HepG2 (cell line): Measurements from ENCODE around the gene CALY. TPM values are rescaled to one million over a fixed set of nuclear protein-coding genes. Genes with fewer than 3 reads are reported as not detected.

Experiments
- ATAC-seq: fragments of 200-7000 bp; cut with Tn5 transposase; 3 replicates; pipeline ENCODE4 v1.9.1; 2020; ENCODE audit warnings: mild to moderate bottlenecking, moderate library complexity
- BruUV-seq: library from RNA; stranded (reverse); fragments of 400-500 nt; replicated peaks from 2 replicates; lab custom pipeline; 2021; lab: Mats Ljungman, UMichigan
- CTCF ChIA-PET: fragments of 300-600 bp; formaldehyde crosslinking; extraction: SDS; loops from one replicate; lab custom pipeline; 2021; ENCODE audit warnings: low total read pairs, inconsistent platforms, low intra/inter-chr PET ratio; lab: Yijun Ruan, JAX
- POLR2A ChIA-PET: fragments of 350-600 bp; sonication (Branson Sonifier 250); formaldehyde crosslinking; loops from one replicate; lab custom pipeline; 2020; ENCODE audit warnings: antibody characterized with exemption, inconsistent platforms; lab: Yijun Ruan, JAX
- DNase-seq: peaks from one replicate; pipeline ENCODE4 v3.0.0-alpha.2; 2015; ENCODE audit warnings: low spot score
- FAIRE-seq: peaks from 3 replicates; lab custom pipeline; 2011; peaks lifted over from hg19 to GRCh38; lab: Jason Lieb, UNC
- H2AFZ ChIP-seq: one replicate; pipeline ENCODE4 v1.6.1; 2011; ENCODE audit warnings: low read length, inconsistent platforms
- H3K27ac ChIP-seq: fragments of 300-600 bp; 3 replicates; pipeline ENCODE4 v1.8.0; 2011; ENCODE audit warnings: mixed run types, mild to moderate bottlenecking, mixed read lengths, low read length, inconsistent platforms; ENCODE audit not compliant: insufficient read depth; ENCODE audit errors: extremely low read length
- H3K27me3 ChIP-seq, 2 experiments: fragments of 200-600 bp in 1 of 2; 2 replicates in 1 of 2; 3 replicates in 1 of 2; pipeline versions ENCODE4 v1.6.0 to v1.8.0; 2011; ENCODE audit warnings: low read length in 2 of 2, mild to moderate bottlenecking in 2 of 2, moderate library complexity in 2 of 2, inconsistent platforms in 1 of 2; ENCODE audit not compliant: insufficient read depth in 2 of 2, control insufficient read depth in 1 of 2
- H3K36me3 ChIP-seq, 2 experiments: fragments of 200-600 bp in 1 of 2; replicated peaks in 1 of 2; 2 replicates in 1 of 2; 3 replicates in 1 of 2; pipeline versions ENCODE4 v1.5.1 to v1.8.0; 2011; ENCODE audit warnings: low read length in 2 of 2, inconsistent platforms in 1 of 2; ENCODE audit not compliant: insufficient read depth in 2 of 2, control insufficient read depth in 1 of 2
- H3K4me1 ChIP-seq: 2 replicates; pipeline ENCODE4 v1.5.1; 2012; ENCODE audit warnings: low read length, inconsistent platforms; ENCODE audit not compliant: insufficient read depth
- H3K4me2 ChIP-seq: 2 replicates; pipeline ENCODE4 v1.6.0; 2011; ENCODE audit warnings: low read depth, low read length, inconsistent platforms
- H3K4me3 ChIP-seq, 3 experiments: fragments of 200-600 bp in 1 of 3; sonication (generic), shearing (Covaris generic) in 1 of 3; replicated peaks in 1 of 3; 2 replicates each; pipeline ENCODE4 v1.5.1; 2011 to 2016; ENCODE audit warnings: low read length in 3 of 3, inconsistent platforms in 2 of 3, low read depth in 2 of 3, mild to moderate bottlenecking in 2 of 3, control low read depth in 1 of 3, mixed read lengths in 1 of 3; ENCODE audit not compliant: insufficient read depth in 1 of 3
- H3K79me2 ChIP-seq: one replicate; pipeline ENCODE4 v1.6.1; 2011; ENCODE audit warnings: low read length, inconsistent platforms; ENCODE audit not compliant: insufficient read depth
- H3K9ac ChIP-seq: 2 replicates; pipeline ENCODE4 v1.6.0; 2011; ENCODE audit warnings: mild to moderate bottlenecking, low read depth, low read length, inconsistent platforms; ENCODE audit not compliant: insufficient read depth
- H3K9me3 ChIP-seq: 2 replicates; pipeline ENCODE4 v1.5.1; 2012; ENCODE audit warnings: mild to moderate bottlenecking, low read length
- H4K20me1 ChIP-seq: 2 replicates; pipeline ENCODE4 v1.6.0; 2011; ENCODE audit warnings: inconsistent platforms, mild to moderate bottlenecking, low read length, moderate library complexity; ENCODE audit not compliant: insufficient read depth
- AFF4 ChIP-seq: sonication (generic); formaldehyde crosslinking; IDR thresholded peaks from 2 replicates; pipeline ENCODE4 v1.4.0; 2020; ENCODE audit warnings: missing genetic modification reagents
- CC2D1A ChIP-seq: sonication (generic); formaldehyde crosslinking; IDR thresholded peaks from 2 replicates; pipeline ENCODE4 v1.8.1; 2023; ENCODE audit warnings: mild to moderate bottlenecking, missing genetic modification reagents
- FOXP4 ChIP-seq: sonication (generic); formaldehyde crosslinking; IDR thresholded peaks from 2 replicates; pipeline ENCODE4 v1.4.0; 2020; ENCODE audit warnings: missing genetic modification reagents
- GABPB1 ChIP-seq: IDR thresholded peaks from 2 replicates; pipeline ENCODE4 v1.6.1; 2016; ENCODE audit warnings: mild to moderate bottlenecking, missing genetic modification reagents, moderate library complexity, missing compliant biosample characterization
- MED1 ChIP-seq: sonication (generic); formaldehyde crosslinking; IDR thresholded peaks from 2 replicates; pipeline ENCODE4 v1.4.0; 2020; ENCODE audit warnings: missing genetic modification reagents
- MEF2D ChIP-seq: sonication (generic); formaldehyde crosslinking; IDR thresholded peaks from 2 replicates; pipeline ENCODE4 v1.5.1; 2020; ENCODE audit warnings: mild to moderate bottlenecking, missing genetic modification reagents
- NFE2 ChIP-seq: sonication (generic); formaldehyde crosslinking; IDR thresholded peaks from 2 replicates; pipeline ENCODE4 v1.4.0; 2020; ENCODE audit warnings: missing genetic modification reagents
- THAP11 ChIP-seq: IDR thresholded peaks from 2 replicates; pipeline ENCODE4 v1.6.1; 2016; ENCODE audit warnings: missing biosample characterization, missing genetic modification reagents
- TOPORS ChIP-seq: sonication (generic); formaldehyde crosslinking; IDR thresholded peaks from 2 replicates; pipeline ENCODE4 v1.8.0; 2023; ENCODE audit warnings: mild to moderate bottlenecking, missing genetic modification reagents
- YY1 ChIP-seq: IDR thresholded peaks from 2 replicates; pipeline ENCODE4 v1.6.1; 2011; ENCODE audit warnings: low read length, low read depth, moderate library complexity, mild to moderate bottlenecking; ENCODE audit not compliant: insufficient read depth, insufficient replicate concordance
- ZBTB14 ChIP-seq: sonication (generic); formaldehyde crosslinking; IDR thresholded peaks from 2 replicates; pipeline ENCODE4 v1.4.0; 2020; ENCODE audit warnings: missing genetic modification reagents
- ZNF225 ChIP-seq: sonication (generic); formaldehyde crosslinking; IDR thresholded peaks from 2 replicates; pipeline ENCODE4 v1.4.0; 2020; ENCODE audit warnings: mild to moderate bottlenecking, missing genetic modification reagents
- ZNF24 ChIP-seq: fragments of 450-650 bp; IDR thresholded peaks from 2 replicates; pipeline ENCODE4 v1.6.1; 2017; ENCODE audit warnings: antibody characterized with exemption, mild to moderate bottlenecking
- ZNF263 ChIP-seq: sonication (generic); formaldehyde crosslinking; IDR thresholded peaks from 2 replicates; pipeline ENCODE4 v1.4.0; 2020; ENCODE audit warnings: missing genetic modification reagents
- ZNF331 ChIP-seq: sonication (generic); formaldehyde crosslinking; IDR thresholded peaks from 2 replicates; pipeline ENCODE4 v1.4.0; 2020; ENCODE audit warnings: missing genetic modification reagents
- ZNF33B ChIP-seq: sonication (generic); formaldehyde crosslinking; IDR thresholded peaks from 2 replicates; pipeline ENCODE4 v1.5.1; 2020; ENCODE audit warnings: mild to moderate bottlenecking, missing genetic modification reagents
- WGBS: methylation state at CpG from one replicate; pipeline ENCODE4 v1.1.6; 2017; ENCODE audit warnings: low lambda C conversion rate; 5-methylcytosine and 5-hydroxymethylcytosine counted together
- in situ Hi-C: cut with HindIII; loops from 2 replicates; pipeline ENCODE4 v1.10.0; 2017; ENCODE audit warnings: low pct_unique_long_range_greater_than_20kb; ENCODE audit not compliant: extremely low pct_ligation_motif_present
- intact Hi-C: fragments of 100-400 bp; cut with micrococcal nuclease; formaldehyde crosslinking; loops from one replicate; pipeline ENCODE4 v1.10.0; 2022; ENCODE audit not compliant: unreplicated experiment
- polyA plus RNA-seq, 8 experiments: library from polyadenylated mRNA; depleted of rRNA in 3 of 8; stranded (reverse) in 7 of 8; unstranded in 1 of 8; fragments of >200 nt; fragmentation: Illumina TruSeq in 4 of 8; extraction: Trizol in 4 of 8; gene quantifications; 2 replicates each; pipeline versions ENCODE4 v1.2.1 to v1.2.3, GENCODE V29; 2011 to 2016; ENCODE audit warnings: low read depth in 4 of 8, missing spikeins in 1 of 8, mixed read lengths in 1 of 8; ENCODE audit not compliant: insufficient read depth in 1 of 8
- total RNA-seq, 5 experiments: library from RNA; depleted of rRNA; stranded (reverse); fragments of >200 nt; fragmentation: Illumina TruSeq; extraction: Trizol; gene quantifications; 2 replicates each; pipeline ENCODE4 v1.2.3, GENCODE V29; 2016; ENCODE audit warnings: low read depth in 1 of 5

Gene CALY
- total and polyA plus RNA-seq, 2 of the 13 experiments (the other 11 are each of a cell fraction or from before 2014, with no cell fraction given): 0.08 TPM; not detected in 1

- no peak overlapping the region for H3K27ac ChIP-seq
- ATAC-seq: peak; percentile 97
- no peak for FAIRE-seq
- H3K9ac ChIP-seq: peak overlapping the region; percentile 54
- peaks cover 0 to 9% of the 10 kb centered on the region in 2 experiments; a peak in 2 of 5 replicates for H3K27me3 ChIP-seq
- H3K4me3 ChIP-seq: peak overlapping the region; percentile 38 to 71 (median 61); a peak in 5 of 6 replicates
- ChIA-PET CTCF (interaction anchor here (0.6 to 1.3 kb wide), 3 partner anchors 11 to 14 kb away, joined by 3 to 5 read pairs (median 3); no protein-coding TSS in a partner anchor), POLR2A (no interaction called here)
- no TSS peak for BruUV-seq
- peak; percentile 56 for DNase-seq
- H4K20me1 ChIP-seq: no peaks in the 10 kb centered on the region
- H3K4me2 ChIP-seq: peak overlapping the region; percentile 74
- no peaks in the 10 kb centered on the region for H3K36me3 ChIP-seq
- H3K9me3 ChIP-seq: no peaks in the 10 kb centered on the region
- peaks cover 15% of the 10 kb centered on the region for H3K4me1 ChIP-seq
- intact Hi-C loops (no loop called here), in situ Hi-C loops (no loop called here)
- no peaks in the 10 kb centered on the region for H3K79me2 ChIP-seq
- no peak overlapping the region for H2AFZ ChIP-seq
- 12% methylated on average over 17 of the region's 51 CpGs for WGBS
- TF ChIP-seq AFF4 (CRISPR knock-in tag): no peak
- no peak for TF ChIP-seq NFE2 (CRISPR knock-in tag)
- no peak for TF ChIP-seq TOPORS (CRISPR knock-in tag)
- TF ChIP-seq MED1 (CRISPR knock-in tag): peak; percentile 40; the same call in 1 of the 2 replicates
- 0 out of 2 replicates have a peak, but pooled peaks have one; percentile 8 for TF ChIP-seq FOXP4 (CRISPR knock-in tag)
- 0 out of 2 replicates have a peak, but pooled peaks have one; percentile 17 for TF ChIP-seq ZBTB14 (CRISPR knock-in tag)
- 0 out of 2 replicates have a peak, but pooled peaks have one; percentile 36 for TF ChIP-seq THAP11 (CRISPR knock-in tag)
- no peak for TF ChIP-seq ZNF33B (CRISPR knock-in tag)
- peak; percentile 80 for TF ChIP-seq GABPB1 (CRISPR knock-in tag)
- peak; percentile 99 for TF ChIP-seq ZNF263
- TF ChIP-seq MEF2D (CRISPR knock-in tag): peak; percentile 65; the same call in 1 of the 2 replicates
- peak; percentile 49; the same call in 1 of the 2 replicates for TF ChIP-seq ZNF331 (CRISPR knock-in tag)
- TF ChIP-seq ZNF24: no peak
- TF ChIP-seq CC2D1A (CRISPR knock-in tag): no peak
- peak; percentile 64; the same call in 1 of the 2 replicates for TF ChIP-seq ZNF225 (CRISPR knock-in tag)
- TF ChIP-seq YY1: peak; percentile 70
Measured at GRCh38 chr10:133318494-133319127, 18.1 kb downstream of the CALY start.
